K562 (cell line): Measurements from ENCODE around the gene KCNK1.

Experiments used
- CHD2 ChIP-seq: IDR thresholded peaks from 2 replicates; pipeline ENCODE4 v1.6.1; 2011; ENCODE audit warnings: low read depth, low read length
- EZH2 ChIP-seq: IDR thresholded peaks from 2 replicates; pipeline ENCODE4 v1.6.1; 2012; ENCODE audit warnings: low read depth, mild to moderate bottlenecking, inconsistent platforms, low read length, borderline replicate concordance
- HDAC2 ChIP-seq: fragments of 450-650 bp; IDR thresholded peaks from 2 replicates; pipeline ENCODE4 v1.6.1; 2016; ENCODE audit warnings: mild to moderate bottlenecking
- MAFF ChIP-seq: IDR thresholded peaks from 2 replicates; pipeline ENCODE4 v1.6.1; 2012; ENCODE audit warnings: low read length, improper control_type of control experiment
- NCOA1 ChIP-seq: fragments of 450-650 bp; IDR thresholded peaks from 2 replicates; pipeline ENCODE4 v1.6.1; 2016; ENCODE audit warnings: low read depth
- NFYB ChIP-seq: IDR thresholded peaks from 2 replicates; pipeline ENCODE4 v1.6.1; 2011; ENCODE audit warnings: mild to moderate bottlenecking, moderate library complexity; ENCODE audit not compliant: insufficient read length; ENCODE audit errors: extremely low read depth
- POLR2A ChIP-seq: fragments of 450-650 bp; conservative IDR thresholded peaks from 2 replicates; pipeline ENCODE4 v1.6.1; 2016
- STAG1 ChIP-seq: sonication (generic); formaldehyde crosslinking; IDR thresholded peaks from 2 replicates; pipeline ENCODE4 v1.5.0; 2020; ENCODE audit warnings: missing genetic modification reagents, borderline replicate concordance
- TAF1 ChIP-seq: IDR thresholded peaks from 2 replicates; pipeline ENCODE4 v1.6.1; 2011; ENCODE audit warnings: mild to moderate bottlenecking, low read length, moderate library complexity; ENCODE audit not compliant: insufficient read depth, control insufficient read depth, severe bottlenecking; ENCODE audit errors: extremely low read depth
- ZNF121 ChIP-seq: sonication (generic); formaldehyde crosslinking; conservative IDR thresholded peaks from 2 replicates; pipeline ENCODE4 v1.8.0; 2022; ENCODE audit warnings: missing genetic modification reagents
- ZNF780A ChIP-seq: fragments of 250-450 bp; sonication (Bioruptor Pico); IDR thresholded peaks from 2 replicates; pipeline ENCODE4 v1.5.0; 2021; ENCODE audit warnings: mild to moderate bottlenecking
- TF ChIP-seq, protein P1 (sequence below): sonication (generic); formaldehyde crosslinking; IDR thresholded peaks from 2 replicates; pipeline ENCODE4 v1.8.0; 2022; ENCODE audit warnings: mild to moderate bottlenecking, missing genetic modification reagents
- TF ChIP-seq, protein P2 (sequence below): sonication (generic); formaldehyde crosslinking; IDR thresholded peaks from 2 replicates; pipeline ENCODE4 v1.8.1; 2022; ENCODE audit warnings: missing genetic modification reagents

DNA sequence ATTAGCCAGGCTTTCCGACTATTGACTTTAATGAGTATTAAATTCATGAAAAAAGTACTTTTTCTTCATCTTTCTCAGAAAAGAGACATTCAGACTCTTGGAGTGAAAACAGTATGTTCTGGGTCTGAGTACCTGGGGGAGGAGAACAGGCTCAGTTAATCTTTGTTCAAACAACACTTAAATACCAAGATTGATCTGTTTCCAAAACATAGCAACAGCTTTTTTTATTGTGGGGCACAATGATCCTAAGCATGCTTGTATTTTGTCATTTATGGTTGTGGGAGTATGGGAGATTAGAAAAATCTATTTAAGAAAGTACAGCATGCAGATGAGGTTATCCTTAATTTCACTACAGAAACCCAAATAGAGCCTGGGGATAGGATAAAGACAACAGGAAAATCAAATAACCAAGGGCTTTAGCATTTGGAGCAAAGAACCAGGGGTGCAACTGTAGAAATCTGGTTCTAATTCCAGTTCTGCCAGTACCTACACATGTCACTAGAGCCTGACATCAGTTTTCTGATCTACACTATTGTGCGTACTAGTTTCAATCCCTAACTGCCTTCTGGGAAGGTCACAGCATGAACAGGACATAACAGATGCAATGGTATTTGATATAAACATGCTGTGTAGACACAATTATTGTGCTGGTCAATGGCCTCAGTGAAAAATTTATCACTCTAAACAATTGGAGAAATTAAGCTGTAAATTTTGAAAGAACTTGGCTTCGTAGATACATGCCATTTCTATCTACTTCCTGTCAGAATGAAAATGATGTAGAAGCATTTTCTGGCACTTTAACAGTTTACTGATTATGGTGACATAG, 91.2 kb downstream of the KCNK1 start:
- no peak for TF ChIP-seq CHD2
- TF ChIP-seq, protein P1, sequence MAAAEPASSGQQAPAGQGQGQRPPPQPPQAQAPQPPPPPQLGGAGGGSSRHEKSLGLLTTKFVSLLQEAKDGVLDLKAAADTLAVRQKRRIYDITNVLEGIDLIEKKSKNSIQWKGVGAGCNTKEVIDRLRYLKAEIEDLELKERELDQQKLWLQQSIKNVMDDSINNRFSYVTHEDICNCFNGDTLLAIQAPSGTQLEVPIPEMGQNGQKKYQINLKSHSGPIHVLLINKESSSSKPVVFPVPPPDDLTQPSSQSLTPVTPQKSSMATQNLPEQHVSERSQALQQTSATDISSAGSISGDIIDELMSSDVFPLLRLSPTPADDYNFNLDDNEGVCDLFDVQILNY: no peak
- no peak for TF ChIP-seq STAG1 (CRISPR knock-in tag)
- TF ChIP-seq NCOA1: no peak
- TF ChIP-seq POLR2A: no peak
- no peak for TF ChIP-seq ZNF121 (CRISPR knock-in tag)
- TF ChIP-seq MAFF: no peak
- no peak for TF ChIP-seq TAF1
- TF ChIP-seq, protein P2, sequence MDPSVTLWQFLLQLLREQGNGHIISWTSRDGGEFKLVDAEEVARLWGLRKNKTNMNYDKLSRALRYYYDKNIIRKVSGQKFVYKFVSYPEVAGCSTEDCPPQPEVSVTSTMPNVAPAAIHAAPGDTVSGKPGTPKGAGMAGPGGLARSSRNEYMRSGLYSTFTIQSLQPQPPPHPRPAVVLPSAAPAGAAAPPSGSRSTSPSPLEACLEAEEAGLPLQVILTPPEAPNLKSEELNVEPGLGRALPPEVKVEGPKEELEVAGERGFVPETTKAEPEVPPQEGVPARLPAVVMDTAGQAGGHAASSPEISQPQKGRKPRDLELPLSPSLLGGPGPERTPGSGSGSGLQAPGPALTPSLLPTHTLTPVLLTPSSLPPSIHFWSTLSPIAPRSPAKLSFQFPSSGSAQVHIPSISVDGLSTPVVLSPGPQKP (CRISPR knock-in tag): no peak
- TF ChIP-seq HDAC2: no peak
- no peak for TF ChIP-seq NFYB
- no peak for TF ChIP-seq ZNF780A (CRISPR knock-in tag)
- TF ChIP-seq EZH2: no peak
